ENCODE measurements around the gene RBM4.

GRCh38 chr11:66626926-66627325, 11.6 kb upstream of the RBM4 start:
- TF ChIP-seq CTCF (IDR thresholded peaks at IDR 0.05) (no peak), EP300 (IDR thresholded peaks at IDR 0.05) (no peak), POLR2A (IDR thresholded peaks at IDR 0.05) (no peak), POLR2AphosphoS5 (IDR thresholded peaks at IDR 0.05) (no peak)
